GM23338 (cell line): ENCODE results near the gene PLG. TPM values are rescaled to one million over a fixed set of nuclear protein-coding genes. Genes with fewer than 3 reads are reported as not detected.

Source experiments
- ATAC-seq: fragments of 200-7000 bp; cut with Tn5 transposase; 3 replicates; pipeline ENCODE4 v1.9.1; 2020
- DNase-seq: peaks from one replicate; pipeline ENCODE4 v3.0.0-alpha.2; 2015; ENCODE audit warnings: low spot score
- H2AFZ ChIP-seq: fragments of 200-600 bp; sonication (generic); 2 replicates; pipeline ENCODE4 v1.8.0; 2016; ENCODE audit warnings: antibody characterized with exemption, mild to moderate bottlenecking, moderate library complexity
- H3F3A ChIP-seq: fragments of 200-600 bp; sonication (generic); replicated peaks from 2 replicates; pipeline ENCODE4 v1.8.0; 2017; ENCODE audit warnings: antibody characterized with exemption, mixed run types, low read depth
- H3K27ac ChIP-seq: fragments of 200-600 bp; sonication (generic); 2 replicates; pipeline ENCODE4 v1.6.1; 2016; ENCODE audit warnings: low read depth
- H3K27me3 ChIP-seq: fragments of 200-600 bp; sonication (generic); 2 replicates; pipeline ENCODE4 v1.8.0; 2016; ENCODE audit warnings: mild to moderate bottlenecking, mixed run types, moderate library complexity; ENCODE audit not compliant: insufficient read depth
- H3K36me3 ChIP-seq: fragments of 200-600 bp; sonication (generic); 2 replicates; pipeline ENCODE4 v1.8.0; 2016; ENCODE audit warnings: mild to moderate bottlenecking; ENCODE audit not compliant: insufficient read depth
- H3K4me1 ChIP-seq: fragments of 200-600 bp; sonication (generic); 2 replicates; pipeline ENCODE4 v1.8.0; 2016; ENCODE audit warnings: mild to moderate bottlenecking, moderate library complexity; ENCODE audit not compliant: insufficient read depth
- H3K4me2 ChIP-seq: fragments of 200-600 bp; sonication (generic); 2 replicates; pipeline ENCODE4 v1.7.1; 2017; ENCODE audit warnings: mixed run types
- H3K4me3 ChIP-seq: fragments of 200-600 bp; sonication (generic); 2 replicates; pipeline ENCODE4 v1.6.1; 2016; ENCODE audit warnings: mixed run types
- H3K79me2 ChIP-seq: fragments of 200-600 bp; sonication (generic); replicated peaks from 2 replicates; pipeline ENCODE4 v1.8.0; 2017; ENCODE audit warnings: mild to moderate bottlenecking; ENCODE audit not compliant: insufficient read depth
- H3K9me2 ChIP-seq: fragments of 200-600 bp; sonication (generic); 2 replicates; pipeline ENCODE4 v1.8.0; 2017; ENCODE audit not compliant: insufficient read depth
- H4K20me1 ChIP-seq: fragments of 200-600 bp; sonication (generic); replicated peaks from 2 replicates; pipeline ENCODE4 v1.8.0; 2017; ENCODE audit warnings: mild to moderate bottlenecking; ENCODE audit not compliant: insufficient read depth
- H3K27ac Mint-ChIP-seq: 2 replicates; pipeline ENCODE4 v1.8.0; 2020; ENCODE audit warnings: inconsistent platforms, mild to moderate bottlenecking, moderate library complexity, mixed read lengths
- H3K27me3 Mint-ChIP-seq: 3 replicates; pipeline ENCODE4 v1.8.0; 2022; ENCODE audit warnings: low read depth, mild to moderate bottlenecking, moderate library complexity, mixed read lengths, inconsistent platforms; ENCODE audit not compliant: insufficient read depth, poor library complexity
- H3K36me3 Mint-ChIP-seq: 3 replicates; pipeline ENCODE4 v1.8.0; 2021; ENCODE audit warnings: low read depth, mild to moderate bottlenecking, inconsistent platforms, moderate library complexity, mixed read lengths
- H3K4me1 Mint-ChIP-seq: 3 replicates; pipeline ENCODE4 v1.8.0; 2020; ENCODE audit warnings: mild to moderate bottlenecking, inconsistent platforms, mixed read lengths
- H3K4me3 Mint-ChIP-seq: 3 replicates; pipeline ENCODE4 v1.8.0; 2021; ENCODE audit warnings: moderate library complexity, mild to moderate bottlenecking, inconsistent platforms, mixed read lengths
- H3K9me3 Mint-ChIP-seq: 3 replicates; pipeline ENCODE4 v1.8.0; 2020; ENCODE audit warnings: moderate library complexity, mild to moderate bottlenecking, inconsistent platforms, mixed read lengths
- EZH2phosphoT487 ChIP-seq: fragments of 200-600 bp; sonication (generic); IDR thresholded peaks from one replicate; pipeline ENCODE4 v1.8.1; 2018; ENCODE audit warnings: antibody characterized with exemption; ENCODE audit not compliant: unreplicated experiment
- JUNB ChIP-seq: IDR thresholded peaks from one replicate; pipeline ENCODE4 v1.6.1; 2016; ENCODE audit warnings: antibody characterized with exemption; ENCODE audit not compliant: unreplicated experiment
- POLR2AphosphoS5 ChIP-seq: IDR thresholded peaks from 2 replicates; pipeline ENCODE4 v1.6.1; 2016; ENCODE audit warnings: antibody characterized with exemption, low read depth
- STAT1 ChIP-seq: IDR thresholded peaks from one replicate; pipeline ENCODE4 v1.6.1; 2016; ENCODE audit warnings: antibody characterized with exemption; ENCODE audit not compliant: unreplicated experiment
- ZNF331 ChIP-seq: fragments of 250-450 bp; sonication (Bioruptor Pico); IDR thresholded peaks from 2 replicates; pipeline ENCODE4 v1.5.0; 2020; ENCODE audit warnings: low read depth, mild to moderate bottlenecking, moderate library complexity
- polyA plus RNA-seq: library from polyadenylated mRNA; unstranded; fragments of >200 nt; fragmentation: Nextera tagmentation; extraction: Ambion mirVana; gene quantifications from 2 replicates; pipeline ENCODE4 v1.2.1, GENCODE V29; 2016
- total RNA-seq: library from RNA; depleted of rRNA; stranded (reverse); fragments of >200 nt; shearing (Covaris generic); gene quantifications from 2 replicates; pipeline ENCODE4 v1.2.3, GENCODE V29; 2014
- TF ChIP-seq, protein P1 (sequence below): IDR thresholded peaks from one replicate; pipeline ENCODE4 v1.6.1; 2018; ENCODE audit warnings: antibody characterized with exemption; ENCODE audit not compliant: unreplicated experiment
- TF ChIP-seq, protein P2 (sequence below): IDR thresholded peaks from 2 replicates; pipeline ENCODE4 v1.6.1; 2016; ENCODE audit warnings: antibody characterized with exemption
- TF ChIP-seq, protein P3 (sequence below): fragments of 250-450 bp; sonication (Bioruptor Pico); IDR thresholded peaks from 2 replicates; pipeline ENCODE4 v1.5.0; 2020; ENCODE audit warnings: mild to moderate bottlenecking, moderate library complexity

The PLG gene
- total and polyA plus RNA-seq, 2 experiments from 2014 or later = not detected

DNA sequence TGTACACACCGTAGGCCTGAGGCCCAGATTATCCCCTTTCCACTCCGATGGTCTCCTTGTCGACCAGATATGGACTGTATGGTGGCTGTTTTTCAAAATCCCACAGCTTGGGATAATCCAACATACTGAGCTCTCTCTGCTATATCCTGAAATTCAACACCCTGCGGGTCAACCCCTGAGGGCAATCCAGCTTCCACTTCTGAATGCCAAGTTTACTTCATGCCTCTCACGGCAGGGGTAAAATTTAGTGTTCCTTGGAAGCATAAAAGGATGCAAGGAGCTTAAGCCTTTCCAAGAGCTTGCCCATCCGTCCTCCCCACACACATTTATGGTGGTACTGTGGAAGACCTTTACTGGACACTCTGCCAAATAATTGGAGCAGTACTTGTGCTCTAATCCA, 90.7 kb downstream of the PLG start:
- Histone ChIP-seq H4K20me1 (no peaks in the 10 kb centered on the region), H3K9me2 (0 out of 2 replicates have a peak, but pooled peaks cover 2% of the 10 kb centered on the region), H3K27ac (no peak overlapping the region), H3K27me3 (no peaks in the 10 kb centered on the region), H3K4me3 (no peak overlapping the region), H3K4me1 (peaks cover 11% of the 10 kb centered on the region), H3K79me2 (no peaks in the 10 kb centered on the region), H3K36me3 (no peaks in the 10 kb centered on the region), H2AFZ (0 out of 2 replicates have a peak overlapping the region, but pooled peaks have one; percentile 79), H3K4me2 (peak overlapping the region; percentile 24; the same call in 1 of the 2 replicates), H3F3A (no peaks in the 10 kb centered on the region)
- Mint-ChIP-seq H3K4me3 (no peak overlapping the region), H3K4me1 (peaks cover 26% of the 10 kb centered on the region), H3K36me3 (peaks cover 4% of the 10 kb centered on the region; the same call in 2 of the 3 replicates), H3K27ac (no peak overlapping the region), H3K27me3 (peaks cover 8% of the 10 kb centered on the region), H3K9me3 (peaks cover 13% of the 10 kb centered on the region; the same call in 2 of the 3 replicates)
- TF ChIP-seq ZNF331 (CRISPR knock-in tag) (no peak), EZH2phosphoT487 (no peak), JUNB (no peak)
- TF ChIP-seq, protein P1, sequence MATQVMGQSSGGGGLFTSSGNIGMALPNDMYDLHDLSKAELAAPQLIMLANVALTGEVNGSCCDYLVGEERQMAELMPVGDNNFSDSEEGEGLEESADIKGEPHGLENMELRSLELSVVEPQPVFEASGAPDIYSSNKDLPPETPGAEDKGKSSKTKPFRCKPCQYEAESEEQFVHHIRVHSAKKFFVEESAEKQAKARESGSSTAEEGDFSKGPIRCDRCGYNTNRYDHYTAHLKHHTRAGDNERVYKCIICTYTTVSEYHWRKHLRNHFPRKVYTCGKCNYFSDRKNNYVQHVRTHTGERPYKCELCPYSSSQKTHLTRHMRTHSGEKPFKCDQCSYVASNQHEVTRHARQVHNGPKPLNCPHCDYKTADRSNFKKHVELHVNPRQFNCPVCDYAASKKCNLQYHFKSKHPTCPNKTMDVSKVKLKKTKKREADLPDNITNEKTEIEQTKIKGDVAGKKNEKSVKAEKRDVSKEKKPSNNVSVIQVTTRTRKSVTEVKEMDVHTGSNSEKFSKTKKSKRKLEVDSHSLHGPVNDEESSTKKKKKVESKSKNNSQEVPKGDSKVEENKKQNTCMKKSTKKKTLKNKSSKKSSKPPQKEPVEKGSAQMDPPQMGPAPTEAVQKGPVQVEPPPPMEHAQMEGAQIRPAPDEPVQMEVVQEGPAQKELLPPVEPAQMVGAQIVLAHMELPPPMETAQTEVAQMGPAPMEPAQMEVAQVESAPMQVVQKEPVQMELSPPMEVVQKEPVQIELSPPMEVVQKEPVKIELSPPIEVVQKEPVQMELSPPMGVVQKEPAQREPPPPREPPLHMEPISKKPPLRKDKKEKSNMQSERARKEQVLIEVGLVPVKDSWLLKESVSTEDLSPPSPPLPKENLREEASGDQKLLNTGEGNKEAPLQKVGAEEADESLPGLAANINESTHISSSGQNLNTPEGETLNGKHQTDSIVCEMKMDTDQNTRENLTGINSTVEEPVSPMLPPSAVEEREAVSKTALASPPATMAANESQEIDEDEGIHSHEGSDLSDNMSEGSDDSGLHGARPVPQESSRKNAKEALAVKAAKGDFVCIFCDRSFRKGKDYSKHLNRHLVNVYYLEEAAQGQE = no peak
- TF ChIP-seq, protein P2, sequence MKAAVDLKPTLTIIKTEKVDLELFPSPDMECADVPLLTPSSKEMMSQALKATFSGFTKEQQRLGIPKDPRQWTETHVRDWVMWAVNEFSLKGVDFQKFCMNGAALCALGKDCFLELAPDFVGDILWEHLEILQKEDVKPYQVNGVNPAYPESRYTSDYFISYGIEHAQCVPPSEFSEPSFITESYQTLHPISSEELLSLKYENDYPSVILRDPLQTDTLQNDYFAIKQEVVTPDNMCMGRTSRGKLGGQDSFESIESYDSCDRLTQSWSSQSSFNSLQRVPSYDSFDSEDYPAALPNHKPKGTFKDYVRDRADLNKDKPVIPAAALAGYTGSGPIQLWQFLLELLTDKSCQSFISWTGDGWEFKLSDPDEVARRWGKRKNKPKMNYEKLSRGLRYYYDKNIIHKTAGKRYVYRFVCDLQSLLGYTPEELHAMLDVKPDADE = no peak
- DNase-seq (peak; percentile 14), ATAC-seq (no peak)

DNA sequence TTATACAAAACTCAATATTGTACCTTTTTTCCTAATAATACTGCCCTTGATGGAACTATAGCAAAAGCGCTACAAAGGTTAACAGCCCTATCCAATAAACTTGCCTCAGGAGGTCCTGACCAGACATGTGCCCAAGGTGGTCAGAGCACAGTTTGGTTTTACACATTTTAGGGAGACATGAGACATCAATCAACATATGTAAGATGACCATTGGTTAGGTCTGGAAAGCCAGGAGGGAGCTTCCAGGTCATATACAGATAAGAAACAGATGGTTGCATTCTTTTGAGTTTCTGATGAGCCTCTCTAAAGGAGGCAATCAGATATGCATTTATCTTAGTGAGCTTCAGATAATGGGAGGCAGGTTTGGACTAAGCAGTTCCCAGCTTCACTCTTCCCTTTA, 91.6 kb downstream of the PLG start:
- no peaks in the 10 kb centered on the region for H3K27me3 ChIP-seq
- H3K79me2 ChIP-seq = no peaks in the 10 kb centered on the region
- no peaks in the 10 kb centered on the region for H3K36me3 ChIP-seq
- no peaks in the 10 kb centered on the region for H3F3A ChIP-seq
- peaks cover 11% of the 10 kb centered on the region for H3K4me1 ChIP-seq
- no peak for ATAC-seq
- H3K27me3 Mint-ChIP-seq = peaks cover 8% of the 10 kb centered on the region
- no peak for DNase-seq
- no peak overlapping the region for H3K27ac Mint-ChIP-seq
- H3K9me2 ChIP-seq = 0 out of 2 replicates have a peak, but pooled peaks cover 2% of the 10 kb centered on the region
- H2AFZ ChIP-seq = no peak overlapping the region
- peaks cover 22% of the 10 kb centered on the region for H3K4me1 Mint-ChIP-seq
- H3K9me3 Mint-ChIP-seq = peaks cover 17% of the 10 kb centered on the region; the same call in 2 of the 3 replicates
- no peaks in the 10 kb centered on the region for H4K20me1 ChIP-seq
- peaks cover 7% of the 10 kb centered on the region; the same call in 2 of the 3 replicates for H3K36me3 Mint-ChIP-seq
- no peak overlapping the region for H3K4me2 ChIP-seq
- H3K4me3 Mint-ChIP-seq = no peak overlapping the region
- H3K4me3 ChIP-seq = no peak overlapping the region
- H3K27ac ChIP-seq = no peak overlapping the region
- TF ChIP-seq, protein P2 = no peak
- TF ChIP-seq POLR2AphosphoS5 (no peak), STAT1 (no peak), JUNB (no peak)
- TF ChIP-seq, protein P3, sequence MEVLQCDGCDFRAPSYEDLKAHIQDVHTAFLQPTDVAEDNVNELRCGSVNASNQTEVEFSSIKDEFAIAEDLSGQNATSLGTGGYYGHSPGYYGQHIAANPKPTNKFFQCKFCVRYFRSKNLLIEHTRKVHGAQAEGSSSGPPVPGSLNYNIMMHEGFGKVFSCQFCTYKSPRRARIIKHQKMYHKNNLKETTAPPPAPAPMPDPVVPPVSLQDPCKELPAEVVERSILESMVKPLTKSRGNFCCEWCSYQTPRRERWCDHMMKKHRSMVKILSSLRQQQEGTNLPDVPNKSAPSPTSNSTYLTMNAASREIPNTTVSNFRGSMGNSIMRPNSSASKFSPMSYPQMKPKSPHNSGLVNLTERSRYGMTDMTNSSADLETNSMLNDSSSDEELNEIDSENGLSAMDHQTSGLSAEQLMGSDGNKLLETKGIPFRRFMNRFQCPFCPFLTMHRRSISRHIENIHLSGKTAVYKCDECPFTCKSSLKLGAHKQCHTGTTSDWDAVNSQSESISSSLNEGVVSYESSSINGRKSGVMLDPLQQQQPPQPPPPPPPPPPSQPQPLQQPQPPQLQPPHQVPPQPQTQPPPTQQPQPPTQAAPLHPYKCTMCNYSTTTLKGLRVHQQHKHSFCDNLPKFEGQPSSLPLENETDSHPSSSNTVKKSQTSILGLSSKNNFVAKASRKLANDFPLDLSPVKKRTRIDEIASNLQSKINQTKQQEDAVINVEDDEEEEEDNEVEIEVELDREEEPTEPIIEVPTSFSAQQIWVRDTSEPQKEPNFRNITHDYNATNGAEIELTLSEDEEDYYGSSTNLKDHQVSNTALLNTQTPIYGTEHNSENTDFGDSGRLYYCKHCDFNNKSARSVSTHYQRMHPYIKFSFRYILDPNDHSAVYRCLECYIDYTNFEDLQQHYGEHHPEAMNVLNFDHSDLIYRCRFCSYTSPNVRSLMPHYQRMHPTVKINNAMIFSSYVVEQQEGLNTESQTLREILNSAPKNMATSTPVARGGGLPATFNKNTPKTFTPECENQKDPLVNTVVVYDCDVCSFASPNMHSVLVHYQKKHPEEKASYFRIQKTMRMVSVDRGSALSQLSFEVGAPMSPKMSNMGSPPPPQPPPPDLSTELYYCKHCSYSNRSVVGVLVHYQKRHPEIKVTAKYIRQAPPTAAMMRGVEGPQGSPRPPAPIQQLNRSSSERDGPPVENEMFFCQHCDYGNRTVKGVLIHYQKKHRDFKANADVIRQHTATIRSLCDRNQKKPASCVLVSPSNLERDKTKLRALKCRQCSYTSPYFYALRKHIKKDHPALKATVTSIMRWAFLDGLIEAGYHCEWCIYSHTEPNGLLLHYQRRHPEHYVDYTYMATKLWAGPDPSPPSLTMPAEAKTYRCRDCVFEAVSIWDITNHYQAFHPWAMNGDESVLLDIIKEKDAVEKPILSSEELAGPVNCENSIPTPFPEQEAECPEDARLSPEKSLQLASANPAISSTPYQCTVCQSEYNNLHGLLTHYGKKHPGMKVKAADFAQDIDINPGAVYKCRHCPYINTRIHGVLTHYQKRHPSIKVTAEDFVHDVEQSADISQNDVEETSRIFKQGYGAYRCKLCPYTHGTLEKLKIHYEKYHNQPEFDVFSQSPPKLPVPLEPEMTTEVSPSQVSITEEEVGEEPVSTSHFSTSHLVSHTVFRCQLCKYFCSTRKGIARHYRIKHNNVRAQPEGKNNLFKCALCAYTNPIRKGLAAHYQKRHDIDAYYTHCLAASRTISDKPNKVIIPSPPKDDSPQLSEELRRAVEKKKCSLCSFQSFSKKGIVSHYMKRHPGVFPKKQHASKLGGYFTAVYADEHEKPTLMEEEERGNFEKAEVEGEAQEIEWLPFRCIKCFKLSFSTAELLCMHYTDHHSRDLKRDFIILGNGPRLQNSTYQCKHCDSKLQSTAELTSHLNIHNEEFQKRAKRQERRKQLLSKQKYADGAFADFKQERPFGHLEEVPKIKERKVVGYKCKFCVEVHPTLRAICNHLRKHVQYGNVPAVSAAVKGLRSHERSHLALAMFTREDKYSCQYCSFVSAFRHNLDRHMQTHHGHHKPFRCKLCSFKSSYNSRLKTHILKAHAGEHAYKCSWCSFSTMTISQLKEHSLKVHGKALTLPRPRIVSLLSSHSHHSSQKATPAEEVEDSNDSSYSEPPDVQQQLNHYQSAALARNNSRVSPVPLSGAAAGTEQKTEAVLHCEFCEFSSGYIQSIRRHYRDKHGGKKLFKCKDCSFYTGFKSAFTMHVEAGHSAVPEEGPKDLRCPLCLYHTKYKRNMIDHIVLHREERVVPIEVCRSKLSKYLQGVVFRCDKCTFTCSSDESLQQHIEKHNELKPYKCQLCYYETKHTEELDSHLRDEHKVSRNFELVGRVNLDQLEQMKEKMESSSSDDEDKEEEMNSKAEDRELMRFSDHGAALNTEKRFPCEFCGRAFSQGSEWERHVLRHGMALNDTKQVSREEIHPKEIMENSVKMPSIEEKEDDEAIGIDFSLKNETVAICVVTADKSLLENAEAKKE (CRISPR knock-in tag) = no peak
